NCI-H1436 (cell line): ENCODE measurements around the gene ZNF771.

Experiments
- DNase-seq: peaks from one replicate; lab custom pipeline; 2025; lab: John Stamatoyannopoulos, UW

Gene ZNF771

DNA sequence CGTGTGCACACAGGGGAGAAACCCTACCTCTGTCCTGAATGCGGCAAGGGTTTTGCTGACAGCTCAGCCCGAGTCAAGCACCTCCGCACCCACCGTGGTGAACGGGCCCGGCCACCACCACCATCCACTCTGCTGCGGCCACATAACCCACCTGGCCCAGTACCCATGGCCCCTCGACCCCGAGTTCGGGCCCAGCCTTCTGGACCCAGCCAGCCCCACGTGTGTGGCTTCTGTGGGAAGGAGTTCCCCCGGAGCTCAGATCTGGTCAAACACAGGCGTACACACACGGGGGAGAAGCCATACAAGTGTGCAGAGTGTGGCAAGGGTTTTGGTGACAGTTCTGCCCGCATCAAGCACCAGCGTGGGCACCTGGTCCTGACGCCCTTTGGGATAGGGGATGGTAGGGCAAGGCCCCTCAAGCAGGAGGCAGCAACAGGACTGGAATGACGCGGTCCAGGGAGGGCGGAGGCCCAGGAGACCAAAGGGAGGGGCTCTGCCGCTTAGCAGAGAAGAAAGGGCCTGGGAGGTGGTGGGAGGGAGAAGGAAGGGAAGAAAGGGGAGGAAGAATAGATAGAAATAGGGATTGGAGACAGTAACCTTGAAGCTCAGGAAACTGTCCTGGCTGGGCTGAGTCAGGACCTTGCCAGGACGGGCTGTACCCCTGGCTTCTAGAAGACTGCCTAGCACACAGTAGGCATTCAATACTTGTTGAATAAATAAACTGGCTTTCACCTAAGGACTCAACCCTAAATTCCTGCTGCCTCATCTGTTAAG lies 8.6 kb upstream of the ZNF771 start:
- no peak for DNase-seq

GRCh38 chr16:30399435-30400186 lies 7.8 kb upstream of the ZNF771 start:
- DNase-seq: no peak

- DNase-seq: no peak
Measured at GRCh38 chr16:30401768-30402425, 5.5 kb upstream of the ZNF771 start.

DNA sequence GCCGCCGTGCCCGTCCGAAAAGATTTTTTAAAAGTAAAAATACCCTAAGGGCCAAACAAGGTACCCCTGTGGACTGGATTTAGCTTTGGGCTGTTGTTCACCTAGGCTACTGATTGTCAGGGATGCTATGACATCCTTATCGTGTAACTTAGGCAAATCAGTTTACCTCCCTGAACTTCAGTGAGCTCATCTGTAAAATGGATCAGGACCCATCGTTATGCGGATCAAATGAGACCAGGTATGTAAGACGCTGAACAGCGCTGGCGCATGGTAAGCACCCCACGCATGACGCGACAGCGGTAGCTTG lies 658 bp upstream of the ZNF771 start:
- DNase-seq: no peak

GRCh38 chr16:30407804-30408534 lies 563 bp downstream of the ZNF771 start:
- DNase-seq: no peak

DNA sequence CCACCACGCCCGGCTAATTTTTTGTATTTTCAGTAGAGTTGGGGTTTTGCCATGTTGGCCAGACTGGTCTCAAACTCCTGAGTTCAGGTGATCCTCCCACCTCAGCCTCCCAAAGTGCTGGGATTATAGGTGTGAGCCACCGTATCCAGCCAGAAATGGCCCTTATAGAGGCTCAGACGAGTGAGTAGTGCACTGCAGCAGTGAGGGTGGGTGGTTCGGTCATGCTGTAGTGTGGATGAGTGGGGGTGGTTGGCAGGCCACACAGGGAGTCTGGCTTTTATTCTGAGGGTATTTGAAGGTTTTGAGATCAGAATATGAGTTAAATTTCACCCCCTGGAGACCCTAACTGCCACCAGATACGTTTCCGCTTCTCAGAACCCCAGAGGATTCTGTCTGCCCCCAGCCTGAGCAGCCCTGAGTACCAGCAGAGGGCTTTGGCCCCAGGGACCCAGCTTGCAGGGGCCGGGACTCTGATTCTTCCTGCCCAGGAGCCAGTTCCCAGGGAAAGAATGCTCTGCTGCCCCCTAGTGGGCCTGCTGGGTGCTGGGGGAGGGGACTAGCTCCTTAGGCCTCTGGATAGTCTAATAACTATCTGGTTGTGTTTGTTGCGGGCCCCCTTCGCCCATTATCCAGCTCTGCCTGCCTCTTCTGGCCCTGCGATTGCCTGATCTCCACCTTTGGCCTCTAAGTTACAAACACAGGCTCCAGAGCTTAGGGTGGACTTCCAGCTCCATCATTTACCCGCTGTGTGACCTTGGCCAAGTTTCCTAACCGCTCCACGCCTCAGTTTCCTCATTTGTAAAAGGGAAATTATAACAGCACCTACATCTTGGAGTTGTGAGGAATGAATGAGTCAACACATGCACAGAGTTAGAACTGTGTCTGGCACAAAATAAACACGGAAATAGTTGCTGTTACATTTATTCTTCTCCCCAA lies 2.0 kb downstream of the ZNF771 start:
- DNase-seq: peak; percentile 80

- no peak for DNase-seq
Measured at GRCh38 chr16:30413112-30413806, 5.9 kb downstream of the ZNF771 start.

DNA sequence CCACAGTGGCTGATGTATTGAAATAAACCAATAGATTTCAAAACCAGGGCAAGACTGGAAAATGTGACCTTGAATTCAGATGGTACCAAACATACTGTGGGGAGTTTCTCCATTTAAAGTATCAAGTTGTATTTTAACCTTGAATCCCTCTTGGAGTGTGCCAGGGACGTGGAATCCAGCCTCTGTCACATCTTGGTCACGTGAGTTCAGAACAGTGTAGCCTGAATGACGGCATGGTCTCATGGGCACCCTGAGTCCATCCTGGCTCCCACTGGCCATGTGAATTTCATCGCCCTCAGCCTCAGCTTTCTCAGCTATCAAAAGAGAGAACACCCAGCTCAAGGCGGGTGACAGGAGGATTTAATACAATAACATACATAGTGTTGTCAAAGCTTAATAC lies 6.8 kb downstream of the ZNF771 start:
- DNase-seq: no peak

DNA sequence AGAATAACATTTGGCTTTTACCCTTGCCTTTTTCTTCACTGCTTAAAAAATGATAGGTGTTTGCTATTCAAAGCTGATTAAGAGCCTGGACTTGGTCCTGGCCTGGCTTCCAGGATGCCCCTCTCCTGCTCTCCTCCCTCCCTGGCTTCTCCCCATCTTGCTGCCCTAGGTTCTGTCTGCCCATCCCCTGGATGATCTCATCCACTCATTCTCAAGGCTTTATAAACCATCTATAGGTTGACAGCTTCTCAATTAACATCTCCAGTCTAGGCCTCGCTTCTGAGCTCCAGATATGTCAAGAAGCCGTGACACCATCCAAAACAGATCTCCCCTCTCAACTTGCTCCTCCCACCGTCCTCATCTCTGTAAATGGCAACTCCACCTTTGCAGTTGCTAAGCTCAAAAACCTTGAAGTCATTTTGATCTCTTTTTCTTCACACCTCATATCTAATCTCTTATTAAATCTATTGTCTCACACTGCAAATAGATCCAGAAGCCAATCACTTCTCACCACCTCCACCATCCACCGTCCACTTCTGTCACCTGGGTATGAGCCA lies 8.7 kb downstream of the ZNF771 start:
- DNase-seq: no peak

DNA sequence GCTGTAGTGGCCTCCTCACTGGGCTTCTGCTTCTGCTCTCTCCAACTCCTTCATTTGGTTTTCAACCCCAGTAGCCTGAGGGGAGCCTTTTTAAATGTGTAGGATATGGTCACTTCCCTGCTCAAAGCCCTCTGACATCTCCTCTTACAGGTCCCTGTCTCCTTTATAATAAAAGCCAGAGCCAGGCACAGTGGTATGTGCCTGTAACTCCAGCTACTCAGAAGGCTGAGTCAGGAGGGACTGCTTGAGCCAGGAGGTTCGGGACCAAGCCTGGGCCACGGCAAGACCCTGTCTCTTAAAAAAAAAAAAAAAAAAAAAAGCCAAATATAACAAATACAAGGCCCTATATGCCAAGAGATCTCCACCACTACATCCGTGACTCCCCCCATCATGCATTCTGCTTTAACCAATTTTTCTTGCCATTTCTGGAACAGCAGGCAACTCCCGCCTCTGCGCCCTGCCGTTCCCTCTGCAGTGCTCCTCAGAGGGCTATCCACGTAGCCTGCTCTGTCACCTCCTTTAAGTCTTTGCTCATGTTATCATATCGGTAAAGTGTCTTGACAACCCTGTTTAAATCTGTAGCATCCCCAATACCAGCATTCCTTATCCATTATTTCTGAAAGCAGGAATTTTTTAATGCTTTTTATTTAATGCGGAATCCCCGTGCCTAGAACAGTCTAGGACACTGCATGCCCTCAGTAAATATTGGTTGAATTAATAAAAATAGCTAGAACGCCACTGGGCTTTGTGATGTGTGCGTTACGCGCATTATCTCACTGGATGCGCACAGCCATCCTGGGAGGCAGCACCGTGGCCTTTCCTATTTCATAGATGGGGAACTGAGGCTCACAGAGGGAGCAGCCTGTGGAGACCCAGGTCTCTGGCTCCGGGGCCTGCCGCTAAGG lies 9.5 kb downstream of the ZNF771 start:
- DNase-seq: no peak

DNA sequence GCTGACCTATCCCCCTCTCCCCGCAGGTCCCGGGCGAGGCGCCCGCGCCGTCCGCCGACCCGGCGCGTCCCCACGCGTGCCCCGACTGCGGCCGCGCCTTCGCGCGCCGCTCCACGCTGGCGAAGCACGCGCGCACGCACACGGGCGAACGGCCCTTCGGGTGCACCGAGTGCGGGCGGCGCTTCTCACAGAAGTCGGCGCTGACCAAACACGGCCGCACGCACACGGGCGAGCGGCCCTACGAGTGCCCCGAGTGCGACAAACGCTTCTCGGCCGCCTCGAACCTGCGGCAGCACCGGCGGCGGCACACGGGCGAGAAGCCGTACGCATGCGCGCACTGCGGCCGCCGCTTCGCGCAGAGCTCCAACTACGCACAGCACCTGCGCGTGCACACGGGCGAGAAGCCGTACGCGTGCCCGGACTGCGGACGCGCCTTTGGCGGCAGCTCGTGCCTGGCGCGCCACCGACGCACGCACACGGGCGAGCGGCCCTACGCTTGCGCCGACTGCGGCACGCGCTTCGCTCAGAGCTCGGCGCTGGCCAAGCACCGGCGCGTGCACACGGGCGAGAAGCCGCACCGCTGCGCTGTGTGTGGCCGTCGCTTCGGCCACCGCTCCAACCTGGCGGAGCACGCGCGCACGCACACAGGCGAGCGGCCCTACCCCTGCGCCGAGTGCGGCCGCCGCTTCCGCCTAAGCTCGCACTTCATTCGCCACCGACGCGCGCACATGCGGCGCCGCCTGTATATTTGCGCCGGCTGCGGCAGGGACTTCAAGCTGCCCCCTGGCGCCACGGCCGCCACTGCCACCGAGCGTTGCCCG lies 10.3 kb downstream of the ZNF771 start:
- DNase-seq: peak; percentile 91

- no peak for DNase-seq
Measured at GRCh38 chr16:30418350-30419181, 11.2 kb downstream of the ZNF771 start.

- no peak for DNase-seq
Measured at GRCh38 chr16:30421010-30421409, 13.6 kb downstream of the ZNF771 start.

DNA sequence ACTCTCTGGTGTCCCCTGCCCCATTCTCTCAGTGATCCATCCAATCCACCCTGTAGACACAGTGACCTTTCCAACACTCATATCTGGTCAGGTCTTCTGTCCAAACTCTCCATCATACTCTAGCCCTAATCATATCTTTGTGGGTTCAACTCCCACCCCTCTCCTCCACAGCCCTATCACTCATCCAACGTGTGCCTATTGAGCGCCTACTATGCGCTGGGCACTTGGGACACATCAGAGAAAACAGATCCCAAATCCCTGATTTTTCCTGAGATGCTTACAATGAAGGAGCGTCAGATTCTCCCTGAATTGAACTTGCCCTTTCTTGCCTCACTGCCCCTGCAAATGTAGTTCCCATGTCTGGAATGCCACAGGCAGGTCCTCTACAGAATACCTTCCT lies 20.6 kb downstream of the ZNF771 start:
- no peak for DNase-seq

DNA sequence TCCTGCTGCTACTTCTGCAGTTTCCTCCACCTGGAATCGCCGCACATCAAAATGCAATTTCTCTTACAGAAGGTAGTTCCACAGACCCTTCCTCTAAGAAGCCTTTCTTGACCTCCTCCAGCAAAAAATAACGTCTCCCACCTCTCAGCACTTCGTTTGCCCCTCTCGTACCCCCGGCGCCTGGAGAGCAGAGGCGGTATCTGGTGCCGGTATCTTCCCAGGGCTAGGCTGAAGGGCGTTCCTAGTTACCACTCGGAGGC lies 21.9 kb downstream of the ZNF771 start:
- DNase-seq: no peak

DNA sequence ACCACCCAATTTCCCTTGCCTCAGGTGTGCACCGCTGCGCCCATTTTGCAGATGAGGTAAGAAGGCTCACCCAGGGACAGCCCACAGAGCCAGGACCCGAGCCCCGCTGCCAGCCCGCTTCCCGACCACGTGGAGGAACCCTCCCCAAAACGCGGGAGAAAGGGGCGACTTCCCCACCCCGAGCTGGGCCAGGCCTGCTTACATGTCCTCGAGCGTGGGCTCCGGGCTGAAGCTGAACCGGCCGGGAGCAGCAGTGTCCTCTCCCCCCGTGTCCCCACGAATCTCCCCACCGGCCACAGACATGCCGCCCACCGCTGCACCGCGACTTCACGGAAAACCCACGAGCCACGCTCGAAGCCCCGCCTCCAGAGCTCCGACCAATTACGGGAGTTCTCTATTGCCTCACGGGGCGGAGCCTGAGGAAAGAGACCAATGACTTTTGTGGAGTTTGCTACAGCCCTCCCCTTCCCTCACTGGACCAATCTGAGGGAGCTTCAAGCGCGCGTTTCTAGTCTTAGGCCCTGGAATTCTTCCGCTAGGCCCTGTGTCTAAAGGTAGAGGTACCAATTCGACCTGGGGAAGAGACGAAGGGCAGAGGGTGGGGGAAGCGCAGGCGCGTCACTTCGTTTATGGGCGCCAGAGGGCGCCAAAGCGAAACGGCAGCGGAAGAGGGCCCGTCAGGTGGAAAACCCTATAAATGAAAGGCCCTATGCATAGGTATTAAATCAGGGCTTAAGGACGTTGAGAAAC lies 22.4 kb downstream of the ZNF771 start, which contains the start of gene DCTPP1:
DCTPP1 (minus strand) TSS at position 353 of the 750 bp plus-strand sequence; CDS start at position 303, 50 bp downstream.
- DNase-seq: peak; percentile 99

GRCh38 chr16:30430428-30430970 lies 23.1 kb downstream of the ZNF771 start:
- peak; percentile 50 for DNase-seq
